Spleen (tissue), 7 donors: ENCODE results near the gene STX8.

Experiments used
- POLR2AphosphoS5 ChIP-seq, 3 donors: sonication (generic); formaldehyde crosslinking; IDR thresholded peaks; one replicate each; pipeline ENCODE4 v1.5.1; 2017; ENCODE audit warnings: antibody characterized with exemption in 3 of 3
- TF ChIP-seq, protein P1 (sequence below), 11 experiments: fragments of 200-600 bp in 7 of 11; fragments of 450-650 bp in 4 of 11; sonication (generic) in 4 of 11; IDR thresholded peaks in 8 of 11; conservative IDR thresholded peaks in 3 of 11; 1 replicate in 7 of 11; 2 replicates in 4 of 11; pipeline versions ENCODE4 v1.4.0 to v1.8.0; 2016 to 2021; ENCODE audit warnings: antibody characterized with exemption in 11 of 11, inconsistent platforms in 4 of 11, mild to moderate bottlenecking in 1 of 11
- donor health status: DM: no; HTN: no; CAD: no; lungs with moderate emphysema.
- donor health status: DM: no; HTN: no; CAD: no.
- donor health status: DM: no; HTN: no; CAD: no.

DNA sequence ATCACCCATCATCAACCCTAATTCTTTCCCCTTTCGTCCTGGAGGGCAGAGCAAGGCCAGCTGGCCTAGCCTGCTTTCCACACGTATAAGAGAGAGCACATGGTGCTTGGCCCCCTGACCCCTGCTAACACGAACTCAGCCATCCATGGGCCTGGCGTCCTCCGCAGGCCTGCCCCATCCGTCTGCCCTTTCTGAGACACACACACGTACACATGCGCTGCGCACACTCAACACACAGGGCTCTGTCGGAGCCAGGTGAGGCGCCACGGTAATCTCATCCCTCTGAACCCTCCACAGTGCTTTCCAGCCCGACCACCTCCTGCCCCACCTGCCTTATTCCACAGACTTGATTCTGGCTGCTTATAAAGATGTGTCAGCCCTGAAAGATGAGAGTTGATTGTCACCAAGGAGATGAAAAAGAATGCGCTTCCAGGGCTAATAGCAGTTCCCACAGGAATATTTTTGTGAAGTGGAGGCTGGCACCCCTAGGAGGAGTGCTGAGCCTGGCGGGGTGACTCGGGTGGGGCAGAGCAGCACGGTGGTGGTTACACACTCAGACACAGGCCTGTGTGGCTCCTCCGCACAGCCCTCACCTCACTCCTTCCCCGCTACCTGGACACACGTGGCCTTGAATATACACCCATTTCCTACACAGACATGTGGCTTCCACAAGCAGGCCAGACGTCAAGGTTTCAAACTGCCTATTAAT, 326.2 kb downstream of the STX8 start:
- TF ChIP-seq, protein P1, sequence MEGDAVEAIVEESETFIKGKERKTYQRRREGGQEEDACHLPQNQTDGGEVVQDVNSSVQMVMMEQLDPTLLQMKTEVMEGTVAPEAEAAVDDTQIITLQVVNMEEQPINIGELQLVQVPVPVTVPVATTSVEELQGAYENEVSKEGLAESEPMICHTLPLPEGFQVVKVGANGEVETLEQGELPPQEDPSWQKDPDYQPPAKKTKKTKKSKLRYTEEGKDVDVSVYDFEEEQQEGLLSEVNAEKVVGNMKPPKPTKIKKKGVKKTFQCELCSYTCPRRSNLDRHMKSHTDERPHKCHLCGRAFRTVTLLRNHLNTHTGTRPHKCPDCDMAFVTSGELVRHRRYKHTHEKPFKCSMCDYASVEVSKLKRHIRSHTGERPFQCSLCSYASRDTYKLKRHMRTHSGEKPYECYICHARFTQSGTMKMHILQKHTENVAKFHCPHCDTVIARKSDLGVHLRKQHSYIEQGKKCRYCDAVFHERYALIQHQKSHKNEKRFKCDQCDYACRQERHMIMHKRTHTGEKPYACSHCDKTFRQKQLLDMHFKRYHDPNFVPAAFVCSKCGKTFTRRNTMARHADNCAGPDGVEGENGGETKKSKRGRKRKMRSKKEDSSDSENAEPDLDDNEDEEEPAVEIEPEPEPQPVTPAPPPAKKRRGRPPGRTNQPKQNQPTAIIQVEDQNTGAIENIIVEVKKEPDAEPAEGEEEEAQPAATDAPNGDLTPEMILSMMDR (IDR thresholded peaks at IDR 0.05 in 8 of 11, conservative IDR thresholded peaks at IDR 0.05 in 3 of 11), result no peak
- no peak for TF ChIP-seq POLR2AphosphoS5 (IDR thresholded peaks at IDR 0.05)
